NCI-H146 treated with DMSO at 0.1 percent for 48 hours (cell line): ENCODE measurements around the gene USP53.
A peak's percentile ranks its signal among the peaks of the same experiment; 100 is the strongest.
"Not testable (repeated sequence)": the region's sequence is repeated elsewhere in the genome, so short reads cannot be mapped to it uniquely, and the experiment has no call there.

Experiments
- DNase-seq: peaks from one replicate; lab custom pipeline; 2025; ENCODE audit not compliant: unreplicated experiment; lab: John Stamatoyannopoulos, UW

Gene USP53

GRCh38 chr4:119212234-119212963, at the start of gene USP53:
Gene USP53, plus strand, starts transcription at chr4:119212713. Its CDS starts 27,047 bp downstream, at chr4:119239760.
- DNase-seq: peak; percentile 84

DNA sequence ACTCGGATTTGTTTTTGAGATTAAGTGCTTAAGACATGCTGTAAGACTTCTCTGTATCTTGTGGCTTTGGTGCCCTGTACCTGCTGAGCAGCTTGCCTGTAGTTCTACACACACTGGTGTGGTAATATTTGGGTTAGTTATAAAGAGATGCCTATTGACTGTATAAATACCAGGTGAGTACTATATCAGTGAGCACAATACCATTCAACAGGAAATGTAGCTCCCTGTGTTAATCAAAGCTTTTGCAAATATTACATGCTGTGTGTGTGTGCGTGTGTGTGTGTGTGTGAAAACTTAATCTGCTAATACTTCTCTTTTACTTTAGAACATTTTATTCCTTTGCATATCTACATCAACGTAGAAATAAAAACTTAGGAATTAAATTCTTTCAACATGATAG, 46.7 kb upstream of the USP53 start:
- no peak for DNase-seq

GRCh38 chr4:119170195-119170594, 42.3 kb upstream of the USP53 start:
- no peak for DNase-seq

DNA sequence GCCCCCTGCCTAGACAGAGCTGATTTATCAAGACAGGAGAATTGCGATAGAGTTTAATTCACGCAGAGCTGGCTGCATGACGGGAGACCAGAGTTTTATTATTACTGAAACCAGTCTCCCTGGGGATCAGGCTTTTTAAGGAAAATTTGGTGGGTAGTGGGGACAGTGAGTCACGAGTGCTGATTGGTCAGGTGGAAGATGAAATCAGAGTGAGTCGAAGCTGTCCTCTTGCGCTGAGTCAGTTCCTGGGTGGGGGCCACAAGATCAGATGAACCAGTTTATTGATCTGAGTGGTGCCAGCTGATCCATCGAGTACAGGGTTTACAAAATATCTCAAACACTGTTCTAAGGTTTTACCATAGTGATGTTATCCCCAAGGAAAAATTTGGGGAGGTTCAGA, 40.3 kb upstream of the USP53 start:
- no peak for DNase-seq

DNA sequence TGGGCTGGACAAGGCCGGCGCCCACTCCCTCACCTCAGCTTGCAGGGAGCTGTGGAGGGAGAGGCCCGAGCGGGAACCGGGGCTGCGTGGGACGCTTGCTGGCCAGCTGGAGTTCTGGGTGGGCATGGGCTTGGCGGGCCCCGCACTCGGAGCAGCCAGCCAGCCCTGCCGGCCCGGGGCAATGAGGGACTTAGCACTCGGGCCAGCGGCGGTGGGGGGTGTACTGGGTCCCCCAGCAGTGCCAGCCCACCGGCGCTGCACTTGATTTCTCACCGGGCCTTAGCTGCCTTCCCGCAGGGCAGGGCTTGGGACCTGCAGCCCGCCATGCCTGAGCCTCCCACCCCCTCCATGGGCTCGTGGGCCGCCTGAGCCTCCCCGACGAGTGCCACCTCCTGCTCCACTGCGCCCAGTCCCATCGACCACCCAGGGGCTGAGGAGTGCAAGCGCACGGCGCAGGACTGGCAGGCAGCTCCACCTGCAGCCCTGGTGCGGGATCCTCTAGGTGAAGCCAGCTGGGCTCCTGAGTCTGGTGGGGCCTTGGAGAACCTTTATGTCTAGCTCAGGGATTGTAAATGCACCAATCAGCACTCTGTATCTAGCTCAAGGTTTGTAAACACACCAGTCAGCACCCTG, 38.7 kb upstream of the USP53 start:
- DNase-seq: not testable (repeated sequence)

- DNase-seq: no peak
Observed at GRCh38 chr4:119179011-119179410, 33.5 kb upstream of the USP53 start.

GRCh38 chr4:119184128-119184527, 28.4 kb upstream of the USP53 start:
- no peak for DNase-seq

DNA sequence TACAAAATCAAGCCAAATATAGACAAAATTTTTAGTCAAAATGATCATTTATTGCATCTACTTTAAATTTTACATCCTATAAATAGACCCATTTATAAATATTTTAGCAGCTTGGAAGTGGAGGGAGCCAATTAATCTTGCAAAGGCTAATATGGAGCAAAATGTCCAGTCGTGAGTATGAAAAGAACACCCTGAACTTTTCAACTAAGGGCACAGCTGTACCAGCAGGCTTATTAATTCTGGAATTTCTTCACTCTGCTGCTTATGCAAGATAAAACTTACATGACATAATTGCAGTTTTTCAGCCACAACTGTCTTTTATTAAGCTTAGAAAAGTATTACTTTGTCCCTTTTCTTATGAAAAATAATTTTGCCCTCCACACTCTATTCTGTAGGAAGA, 22.9 kb upstream of the USP53 start:
- no peak for DNase-seq

GRCh38 chr4:119190354-119190753, 22.2 kb upstream of the USP53 start:
- no peak for DNase-seq

DNA sequence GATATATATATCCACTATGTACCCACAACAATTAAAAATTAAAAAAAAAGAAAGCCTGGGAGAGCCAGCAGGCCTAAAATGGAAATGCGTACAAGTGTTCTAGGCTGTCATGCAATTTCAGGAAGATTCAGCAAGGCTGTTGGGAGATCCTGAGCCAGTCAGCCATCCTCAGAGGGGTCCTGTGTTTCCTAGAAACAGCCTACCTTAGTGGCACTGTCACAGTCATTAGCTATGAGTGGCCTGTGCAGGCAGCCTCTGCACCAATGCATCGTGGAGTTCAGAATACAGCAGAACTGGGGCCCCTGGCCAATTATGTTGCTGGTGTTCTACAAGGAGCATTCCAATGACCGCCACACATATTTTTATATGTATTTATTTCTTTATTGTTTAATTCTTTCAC, 21.0 kb upstream of the USP53 start:
- DNase-seq: no peak

GRCh38 chr4:119197772-119198212, 14.7 kb upstream of the USP53 start:
- DNase-seq: no peak

- DNase-seq: no peak
Observed at GRCh38 chr4:119204916-119205315, 7.6 kb upstream of the USP53 start.

DNA sequence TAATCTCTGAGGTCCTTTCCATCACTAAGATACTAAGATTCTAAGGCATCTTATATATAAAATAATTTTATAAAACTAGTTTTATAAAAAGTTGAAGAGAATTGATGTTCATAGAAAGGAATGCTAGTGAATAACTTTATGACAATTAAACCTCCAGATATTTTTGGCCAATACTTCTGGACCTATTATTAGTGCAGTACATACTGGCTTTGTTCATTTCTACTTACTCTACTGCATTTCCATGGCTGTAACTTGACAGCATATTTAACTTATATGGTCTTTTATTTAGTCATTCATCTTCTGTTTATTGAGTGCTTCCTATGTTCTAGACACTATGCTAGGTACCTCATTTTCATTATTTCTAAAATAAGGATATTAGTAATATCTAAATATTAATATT, 6.8 kb upstream of the USP53 start:
- DNase-seq: no peak

DNA sequence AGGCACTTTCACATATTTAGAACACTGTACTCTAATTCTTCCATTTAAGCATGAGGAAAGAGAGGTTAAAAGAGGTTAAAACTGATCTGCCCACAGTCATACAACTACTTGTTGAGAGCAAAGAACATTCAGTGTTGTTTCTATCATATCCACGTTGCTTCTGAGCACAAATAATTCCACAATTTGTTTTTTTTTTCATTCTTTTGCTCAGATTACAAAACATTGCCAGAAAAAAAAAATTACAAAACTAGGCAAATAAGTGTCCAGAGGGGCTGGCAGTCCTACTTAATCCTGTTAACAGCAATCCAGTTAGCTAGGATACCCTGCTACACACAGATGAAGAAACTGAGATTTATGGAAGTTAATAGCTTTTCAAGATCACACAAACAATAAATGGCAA, 6.3 kb upstream of the USP53 start:
- no peak for DNase-seq

DNA sequence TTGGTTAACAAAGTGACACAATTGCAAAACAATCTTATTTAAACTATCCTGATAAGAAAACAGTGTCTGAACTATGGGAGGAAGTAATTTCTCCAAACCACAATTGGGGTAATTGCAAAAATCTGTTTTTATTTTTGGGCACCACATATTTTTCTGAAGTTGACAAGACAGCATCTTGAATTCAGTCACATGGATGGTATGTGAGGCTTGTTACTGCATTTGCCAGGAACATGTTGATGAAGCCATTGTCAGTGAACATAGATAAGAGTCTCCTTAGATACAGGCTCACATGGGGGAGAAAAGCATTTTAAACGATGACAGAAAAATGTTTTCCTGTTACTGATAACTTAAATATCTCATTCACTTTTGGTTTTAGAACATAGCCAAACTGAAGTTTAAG, 5.5 kb upstream of the USP53 start:
- DNase-seq: no peak

DNA sequence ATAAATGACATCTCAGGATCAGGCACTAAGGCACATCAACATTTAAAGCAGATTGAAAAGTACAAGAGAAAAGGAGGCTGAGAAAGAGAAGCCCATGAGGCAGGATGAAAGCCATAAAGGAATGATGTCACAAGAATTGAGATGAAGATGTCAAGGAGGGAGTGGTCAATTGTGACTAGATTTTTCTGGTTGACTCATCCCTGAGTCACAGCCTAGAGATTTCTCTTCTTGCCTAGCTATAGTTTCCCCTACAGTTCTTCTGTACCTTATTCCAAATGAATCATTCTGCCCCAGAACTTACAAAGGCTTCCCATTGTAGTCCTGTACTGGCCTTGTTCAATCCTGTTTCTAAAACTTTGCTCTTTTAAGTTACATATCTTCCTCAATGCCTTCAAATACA, 3.4 kb upstream of the USP53 start:
- no peak for DNase-seq

DNA sequence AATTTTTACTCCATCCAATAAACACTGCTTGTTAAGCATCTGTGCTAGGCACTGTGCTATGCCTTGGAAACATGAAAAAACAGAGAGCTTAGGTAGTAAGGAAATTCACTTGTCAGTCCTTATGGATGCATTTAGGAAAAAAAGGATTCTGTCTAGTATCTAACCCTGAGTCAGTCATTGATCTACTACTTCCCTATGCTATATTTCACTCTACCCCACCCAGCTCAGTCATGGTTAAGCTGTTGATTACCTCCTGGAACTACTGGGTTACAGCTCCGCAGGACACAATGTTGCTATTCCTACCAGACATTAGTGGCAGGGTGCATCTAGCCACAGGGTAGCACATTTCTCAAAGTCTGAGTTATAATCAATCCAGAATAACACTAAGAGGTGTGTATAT, 2.9 kb upstream of the USP53 start:
- no peak for DNase-seq

DNA sequence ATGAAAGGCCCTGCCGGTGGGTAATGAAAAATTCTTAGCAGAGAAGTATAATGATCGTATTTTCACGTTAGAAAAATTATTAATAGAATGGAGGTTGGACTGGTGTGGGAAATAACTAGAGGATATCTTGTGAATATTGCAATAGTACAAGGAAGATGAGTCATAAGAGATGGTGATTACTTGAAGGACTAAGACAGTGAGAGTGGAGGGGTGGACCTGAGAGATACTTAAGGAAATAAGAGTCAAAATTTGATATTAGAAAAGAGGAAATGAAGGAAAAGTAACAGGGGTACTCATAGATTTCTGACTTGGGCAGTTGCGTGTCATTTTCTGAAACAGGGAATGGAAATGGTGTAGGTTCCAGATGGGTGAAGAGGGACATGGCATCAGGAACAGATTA, 1.7 kb upstream of the USP53 start:
- no peak for DNase-seq

DNA sequence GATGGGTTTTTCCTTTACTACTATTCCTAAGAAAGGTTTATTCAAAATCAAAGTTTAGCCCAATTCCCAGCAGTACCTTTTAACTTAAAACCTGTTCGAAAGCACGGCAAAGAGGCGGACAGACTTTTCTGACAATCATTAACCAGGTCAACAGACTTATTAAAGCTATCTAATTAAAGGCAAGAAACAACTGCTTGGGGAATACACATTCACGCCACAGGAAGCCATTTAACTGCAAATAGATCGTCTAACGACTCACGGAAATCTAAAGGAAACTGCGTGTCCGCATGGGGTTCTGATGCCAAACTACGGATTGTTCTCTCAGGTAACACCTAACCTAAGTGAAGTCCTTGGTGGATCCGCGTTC, 663 bp upstream of the USP53 start:
- no peak for DNase-seq

- peak; percentile 60 for DNase-seq
Observed at GRCh38 chr4:119212964-119213606, 572 bp downstream of the USP53 start.

GRCh38 chr4:119218093-119218492, 5.6 kb downstream of the USP53 start:
- no peak for DNase-seq

- no peak for DNase-seq
Observed at GRCh38 chr4:119221412-119221811, 8.9 kb downstream of the USP53 start.
